ACC112 (cell line): ENCODE data around the gene ACTL7B.
"Not testable (repeated sequence)": the region's sequence is repeated elsewhere in the genome, so short reads cannot be mapped to it uniquely, and the experiment has no call there.

ENCODE experiments used
- H2AFZ ChIP-seq: fragments of 200-600 bp; sonication (generic); one replicate; pipeline ENCODE4 v1.6.0; 2017; ENCODE audit warnings: antibody characterized with exemption, low read length; ENCODE audit not compliant: unreplicated experiment
- H3K27ac ChIP-seq: fragments of 200-600 bp; sonication (generic); 2 replicates; pipeline ENCODE4 v1.5.1; 2014; ENCODE audit warnings: low read depth, mild to moderate bottlenecking, antibody characterized with exemption, low read length, moderate library complexity
- H3K27me3 ChIP-seq: fragments of 200-600 bp; sonication (generic); 2 replicates; pipeline ENCODE4 v1.6.1; 2014; ENCODE audit warnings: mild to moderate bottlenecking, antibody characterized with exemption, low read length, moderate library complexity, mixed read lengths; ENCODE audit not compliant: insufficient read depth
- H3K36me3 ChIP-seq: fragments of 200-600 bp; sonication (generic); 2 replicates; pipeline ENCODE4 v1.6.1; 2016; ENCODE audit warnings: mild to moderate bottlenecking, antibody characterized with exemption, low read length, moderate library complexity, mixed read lengths; ENCODE audit not compliant: insufficient read depth
- H3K4me1 ChIP-seq: fragments of 200-600 bp; sonication (generic); one replicate; pipeline ENCODE4 v1.6.1; 2016; ENCODE audit warnings: low read length, mixed read lengths; ENCODE audit not compliant: insufficient read depth, unreplicated experiment, control insufficient read depth
- H3K4me3 ChIP-seq: fragments of 200-600 bp; sonication (generic); 2 replicates; pipeline ENCODE4 v1.5.1; 2014; ENCODE audit warnings: mild to moderate bottlenecking, low read depth, low read length
- H3K79me2 ChIP-seq: fragments of 200-600 bp; sonication (generic); one replicate; pipeline ENCODE4 v1.6.0; 2016; ENCODE audit warnings: low read length; ENCODE audit not compliant: control insufficient read depth, unreplicated experiment, insufficient read depth

The ACTL7B gene

GRCh38 chr9:108855529-108855886 is 278 bp downstream of the ACTL7B start:
- no peak overlapping the region for H3K4me3 ChIP-seq
- H3K79me2 ChIP-seq = no peaks in the 10 kb centered on the region
- H3K36me3 ChIP-seq = no peaks in the 10 kb centered on the region
- H2AFZ ChIP-seq = no peak overlapping the region
- no peaks in the 10 kb centered on the region for H3K4me1 ChIP-seq
- no peak overlapping the region for H3K27ac ChIP-seq
- no peaks in the 10 kb centered on the region for H3K27me3 ChIP-seq

GRCh38 chr9:108854641-108855528 is 901 bp downstream of the ACTL7B start:
- H3K27ac ChIP-seq = no peak overlapping the region
- H3K36me3 ChIP-seq = no peaks in the 10 kb centered on the region
- H3K4me1 ChIP-seq = no peaks in the 10 kb centered on the region
- no peak overlapping the region for H3K4me3 ChIP-seq
- H3K27me3 ChIP-seq = no peaks in the 10 kb centered on the region
- no peaks in the 10 kb centered on the region for H3K79me2 ChIP-seq
- no peak overlapping the region for H2AFZ ChIP-seq

- Histone ChIP-seq H3K4me1 (no peaks in the 10 kb centered on the region), H3K27me3 (no peaks in the 10 kb centered on the region), H3K36me3 (no peaks in the 10 kb centered on the region), H2AFZ (no peak overlapping the region), H3K4me3 (no peak overlapping the region), H3K79me2 (no peaks in the 10 kb centered on the region), H3K27ac (no peak overlapping the region)
Observed at GRCh38 chr9:108854094-108854493, 1.7 kb downstream of the ACTL7B start.

- H2AFZ ChIP-seq = no peak overlapping the region
- no peak overlapping the region for H3K4me3 ChIP-seq
- no peaks in the 10 kb centered on the region for H3K79me2 ChIP-seq
- no peak overlapping the region for H3K27ac ChIP-seq
- H3K4me1 ChIP-seq = no peaks in the 10 kb centered on the region
- no peaks in the 10 kb centered on the region for H3K27me3 ChIP-seq
- H3K36me3 ChIP-seq = no peaks in the 10 kb centered on the region
Observed at GRCh38 chr9:108852079-108852478, 3.7 kb downstream of the ACTL7B start.

- Histone ChIP-seq H3K27me3 (no peaks in the 10 kb centered on the region), H3K4me3 (no peak overlapping the region), H3K36me3 (no peaks in the 10 kb centered on the region), H3K27ac (no peak overlapping the region), H3K79me2 (no peaks in the 10 kb centered on the region), H3K4me1 (no peaks in the 10 kb centered on the region), H2AFZ (no peak overlapping the region)
Observed at GRCh38 chr9:108851138-108851537, 4.6 kb downstream of the ACTL7B start.

- Histone ChIP-seq H2AFZ (no peak overlapping the region), H3K27ac (no peak overlapping the region), H3K79me2 (no peaks in the 10 kb centered on the region), H3K4me3 (no peak overlapping the region), H3K4me1 (no peaks in the 10 kb centered on the region), H3K36me3 (no peaks in the 10 kb centered on the region), H3K27me3 (no peaks in the 10 kb centered on the region)
Observed at GRCh38 chr9:108850293-108850897, 5.4 kb downstream of the ACTL7B start.

- not testable (repeated sequence) for H3K27ac ChIP-seq, H3K4me3 ChIP-seq, H3K36me3 ChIP-seq, H3K79me2 ChIP-seq, H2AFZ ChIP-seq, H3K27me3 ChIP-seq, H3K4me1 ChIP-seq
Observed at GRCh38 chr9:108848296-108848695, 7.5 kb downstream of the ACTL7B start.

- Histone ChIP-seq H3K4me1 (no peaks in the 10 kb centered on the region), H3K4me3 (no peak overlapping the region)
Observed at GRCh38 chr9:108845947-108846346, 9.8 kb downstream of the ACTL7B start.

GRCh38 chr9:108845507-108845906 is 10.3 kb downstream of the ACTL7B start:
- no peak overlapping the region for H2AFZ ChIP-seq
- H3K27me3 ChIP-seq = no peaks in the 10 kb centered on the region
- H3K79me2 ChIP-seq = no peaks in the 10 kb centered on the region
- no peaks in the 10 kb centered on the region for H3K36me3 ChIP-seq
- H3K4me1 ChIP-seq = no peaks in the 10 kb centered on the region
- H3K27ac ChIP-seq = no peak overlapping the region
- H3K4me3 ChIP-seq = no peak overlapping the region

More at GRCh38 chr9:108845947-108846346, 9.8 kb downstream of the ACTL7B start:
- no peaks in the 10 kb centered on the region for H3K79me2 ChIP-seq
- no peak overlapping the region for H3K27ac ChIP-seq
- H2AFZ ChIP-seq = no peak overlapping the region
- H3K27me3 ChIP-seq = no peaks in the 10 kb centered on the region
- no peaks in the 10 kb centered on the region for H3K36me3 ChIP-seq

- Histone ChIP-seq H2AFZ (no peak overlapping the region), H3K4me3 (no peak overlapping the region), H3K4me1 (no peaks in the 10 kb centered on the region), H3K27ac (no peak overlapping the region), H3K27me3 (no peaks in the 10 kb centered on the region), H3K79me2 (no peaks in the 10 kb centered on the region), H3K36me3 (no peaks in the 10 kb centered on the region)
Observed at GRCh38 chr9:108844856-108845255, 10.9 kb downstream of the ACTL7B start.

- H3K79me2 ChIP-seq = no peaks in the 10 kb centered on the region
- H3K4me3 ChIP-seq = no peak overlapping the region
- H3K27ac ChIP-seq = no peak overlapping the region
- H2AFZ ChIP-seq = no peak overlapping the region
- no peaks in the 10 kb centered on the region for H3K4me1 ChIP-seq
- H3K27me3 ChIP-seq = no peaks in the 10 kb centered on the region
- H3K36me3 ChIP-seq = no peaks in the 10 kb centered on the region
Observed at GRCh38 chr9:108844391-108844790, 11.4 kb downstream of the ACTL7B start.
